Measurements from ENCODE around the gene ASTN2.

DNA sequence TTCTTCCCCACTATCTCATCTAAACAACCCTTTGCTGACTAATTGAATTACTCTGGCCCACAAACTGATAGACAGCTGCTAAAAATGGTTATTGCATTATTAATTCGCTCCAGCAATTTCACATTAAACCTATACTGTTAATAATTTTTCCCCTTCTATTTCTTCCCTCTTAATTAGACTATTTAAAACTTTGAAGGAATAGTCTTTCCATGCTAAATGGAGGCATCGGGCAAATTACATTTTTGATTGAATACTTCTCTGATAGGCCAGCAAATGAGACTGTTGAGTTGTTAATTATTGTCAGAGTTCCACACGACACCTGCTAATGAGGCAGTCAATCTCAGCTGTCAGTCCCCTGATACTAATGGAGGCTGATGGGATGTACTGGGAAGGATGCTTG lies 485.2 kb downstream of the ASTN2 start:
- TF ChIP-seq, protein P1, sequence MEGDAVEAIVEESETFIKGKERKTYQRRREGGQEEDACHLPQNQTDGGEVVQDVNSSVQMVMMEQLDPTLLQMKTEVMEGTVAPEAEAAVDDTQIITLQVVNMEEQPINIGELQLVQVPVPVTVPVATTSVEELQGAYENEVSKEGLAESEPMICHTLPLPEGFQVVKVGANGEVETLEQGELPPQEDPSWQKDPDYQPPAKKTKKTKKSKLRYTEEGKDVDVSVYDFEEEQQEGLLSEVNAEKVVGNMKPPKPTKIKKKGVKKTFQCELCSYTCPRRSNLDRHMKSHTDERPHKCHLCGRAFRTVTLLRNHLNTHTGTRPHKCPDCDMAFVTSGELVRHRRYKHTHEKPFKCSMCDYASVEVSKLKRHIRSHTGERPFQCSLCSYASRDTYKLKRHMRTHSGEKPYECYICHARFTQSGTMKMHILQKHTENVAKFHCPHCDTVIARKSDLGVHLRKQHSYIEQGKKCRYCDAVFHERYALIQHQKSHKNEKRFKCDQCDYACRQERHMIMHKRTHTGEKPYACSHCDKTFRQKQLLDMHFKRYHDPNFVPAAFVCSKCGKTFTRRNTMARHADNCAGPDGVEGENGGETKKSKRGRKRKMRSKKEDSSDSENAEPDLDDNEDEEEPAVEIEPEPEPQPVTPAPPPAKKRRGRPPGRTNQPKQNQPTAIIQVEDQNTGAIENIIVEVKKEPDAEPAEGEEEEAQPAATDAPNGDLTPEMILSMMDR (IDR thresholded peaks at IDR 0.05; ENCODE audit: insufficient read depth, low read depth, low read length): no peak
- TF ChIP-seq EZH2 (IDR thresholded peaks at IDR 0.05; ENCODE audit: insufficient read depth, low read length): no peak
